ENCODE results near the gene CATSPERD. TPM values are rescaled to one million over a fixed set of nuclear protein-coding genes. Genes with fewer than 3 reads are reported as not detected.
A peak's percentile ranks its signal among the peaks of the same experiment; 100 is the strongest.

CATSPERD gene, protein sequence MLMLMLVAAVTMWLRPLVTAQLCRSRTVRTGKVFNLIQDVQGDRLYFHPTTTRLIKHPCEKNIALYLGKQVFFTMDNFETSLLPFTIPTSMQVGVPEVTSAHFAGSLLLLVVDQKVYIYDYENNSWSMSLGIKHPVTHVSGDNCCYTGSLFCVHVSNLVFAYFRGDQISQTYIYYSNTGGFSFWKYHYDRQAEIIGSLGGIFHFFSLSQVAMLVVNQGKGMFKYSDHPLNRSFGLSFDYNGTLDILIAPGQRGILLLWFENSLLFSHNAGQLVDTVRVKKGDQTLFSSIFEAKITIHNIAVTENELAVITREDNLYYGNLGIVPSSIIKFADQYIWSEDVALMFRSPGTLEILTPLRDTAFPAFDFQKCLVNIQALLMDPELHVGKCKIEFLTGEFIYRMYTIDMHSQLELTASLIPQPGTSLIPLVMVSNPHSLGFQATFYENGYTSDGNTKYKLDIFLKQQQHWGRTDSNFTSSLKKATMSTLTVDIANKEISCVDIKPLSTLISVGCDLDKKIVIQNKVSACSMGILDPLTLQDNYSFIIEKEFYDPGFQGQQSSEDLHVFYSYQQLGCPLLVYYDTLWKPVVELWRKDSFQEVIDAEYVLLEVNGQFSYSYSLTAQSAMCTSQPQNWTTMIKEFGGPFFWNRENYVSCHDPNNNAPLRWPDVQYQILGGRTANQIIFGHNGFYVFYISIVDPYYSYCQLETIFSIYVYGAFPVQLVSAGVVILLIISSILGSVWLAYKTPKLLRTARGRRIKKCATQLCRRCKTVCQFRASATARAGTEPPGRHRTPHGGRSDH
- not detected in 2 replicates for total RNA-seq

DNA sequence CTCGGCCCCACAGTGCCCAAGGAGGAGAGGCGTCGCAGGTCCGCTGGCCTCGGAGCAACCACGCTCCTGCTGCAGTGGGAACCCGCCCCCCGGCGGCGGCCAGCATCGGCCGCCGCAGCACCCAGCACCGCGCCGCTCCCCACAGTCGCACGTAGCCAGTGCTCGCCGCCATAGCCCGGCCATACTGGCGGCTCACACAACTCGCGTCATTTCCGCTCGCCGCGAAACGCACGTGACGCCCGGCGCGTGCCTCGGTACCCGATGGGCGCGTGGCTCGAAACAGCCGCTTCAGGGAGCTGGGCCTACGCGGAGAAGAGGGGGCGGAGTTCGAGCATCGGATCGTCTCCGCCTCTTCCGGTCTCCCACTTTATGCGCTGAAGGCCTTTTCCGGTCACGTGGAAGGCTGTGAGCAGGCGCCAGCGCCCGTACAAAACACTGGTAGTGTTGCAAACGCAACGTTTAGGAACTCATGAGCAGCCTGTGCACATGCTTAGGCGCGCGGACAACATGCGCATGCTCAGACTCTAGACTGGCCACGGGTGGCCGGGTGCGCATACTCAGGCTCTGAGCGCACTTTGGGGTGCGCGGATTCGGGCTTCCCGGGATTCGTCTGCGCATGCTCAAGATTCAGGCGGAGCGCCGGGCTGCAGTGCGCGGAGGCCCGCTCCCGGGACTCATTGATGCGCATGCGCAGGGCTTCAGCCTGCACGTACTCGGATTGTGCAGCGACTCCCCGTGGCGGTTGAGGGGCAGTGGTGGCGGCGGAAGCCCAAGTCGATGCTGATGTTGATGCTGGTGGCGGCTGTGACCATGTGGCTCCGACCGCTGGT is at the start of gene CATSPERD, which contains the start of gene LONP1:
Gene CATSPERD, plus strand, starts transcription at position 677 of the 830 bp plus-strand sequence. Its CDS starts 101 bp downstream, at position 778.
Gene LONP1, minus strand, starts transcription at position 186 of the 830 bp plus-strand sequence. Its CDS starts 14 bp downstream, at position 172.
- peak; percentile 93 for DNase-seq (ENCODE audit: low read depth, low spot score)

DNA sequence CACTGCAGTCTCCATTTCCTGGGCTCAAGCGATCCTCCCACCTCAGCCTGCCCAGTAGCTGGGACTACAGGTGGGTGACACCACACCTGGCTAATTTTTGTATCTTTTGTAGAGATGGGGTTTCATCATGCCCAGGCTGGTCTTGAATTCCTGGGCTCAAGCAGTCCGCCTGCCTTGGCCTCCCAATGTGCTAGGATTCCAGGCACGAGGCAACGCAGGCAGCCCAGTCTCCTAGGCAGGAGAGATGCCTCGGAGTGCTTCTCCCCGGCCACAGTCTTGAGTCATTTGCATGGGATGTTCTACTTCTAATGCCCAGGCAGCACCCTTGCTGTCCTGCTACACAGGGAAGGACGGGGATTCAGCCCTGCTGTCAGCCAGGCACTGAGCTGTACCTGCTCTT is 48.8 kb upstream of the CATSPERD start:
- DNase-seq (ENCODE audit: low read depth, low spot score), result no peak

DNA sequence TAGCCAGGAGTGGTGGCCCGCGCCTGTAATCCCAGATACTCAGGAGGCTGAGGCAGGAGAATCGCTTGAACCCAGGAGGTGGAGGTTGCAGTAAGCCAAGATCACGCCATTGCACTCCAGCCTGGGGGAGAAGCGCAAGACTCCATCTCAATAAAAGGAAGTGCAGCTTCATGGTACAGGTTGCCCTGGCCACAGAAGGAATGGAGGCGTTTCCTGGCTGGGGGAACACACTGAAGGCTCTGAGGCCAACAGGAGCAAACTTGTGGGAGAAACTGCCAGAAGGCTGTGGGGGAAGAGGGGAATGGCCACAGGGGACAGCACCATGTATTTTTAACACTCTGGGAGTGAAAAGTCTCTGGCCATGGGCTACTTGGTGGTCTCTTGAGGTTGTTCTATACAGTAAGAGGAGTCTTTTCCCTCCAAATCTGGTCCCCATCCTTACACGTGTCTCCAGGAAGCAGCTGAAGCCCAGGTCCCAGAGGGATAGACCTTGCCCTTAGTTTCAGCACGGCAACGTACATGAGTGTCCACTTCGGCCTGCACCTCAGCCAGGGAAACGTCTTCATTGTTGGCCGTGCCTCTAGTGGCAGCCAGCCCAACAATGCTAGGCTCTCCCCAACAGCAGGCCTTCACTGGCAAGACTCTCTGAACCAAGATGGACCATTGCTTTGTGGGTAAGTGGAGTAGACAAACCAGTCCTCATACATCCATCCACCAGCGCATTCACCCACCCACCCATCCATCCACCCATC is 47.6 kb upstream of the CATSPERD start:
- no peak for DNase-seq (ENCODE audit: low read depth, low spot score)

DNA sequence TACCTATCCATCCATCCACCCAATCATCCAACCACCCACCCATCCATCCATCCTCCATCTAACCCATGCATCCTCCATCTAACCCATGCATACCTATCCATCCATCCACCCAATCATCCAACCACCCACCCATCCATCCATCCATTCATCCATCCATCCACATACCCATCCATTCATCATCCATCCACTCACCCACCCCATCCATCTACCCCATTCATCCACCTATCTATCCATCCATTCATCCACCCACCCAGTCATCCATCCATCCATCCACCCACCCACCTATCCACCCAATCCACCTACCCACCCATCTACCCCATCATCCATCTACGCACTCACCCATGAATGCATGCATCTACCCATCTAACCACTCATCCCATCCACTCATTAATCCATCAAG is 46.7 kb upstream of the CATSPERD start:
- DNase-seq (ENCODE audit: low read depth, low spot score), result no peak

DNA sequence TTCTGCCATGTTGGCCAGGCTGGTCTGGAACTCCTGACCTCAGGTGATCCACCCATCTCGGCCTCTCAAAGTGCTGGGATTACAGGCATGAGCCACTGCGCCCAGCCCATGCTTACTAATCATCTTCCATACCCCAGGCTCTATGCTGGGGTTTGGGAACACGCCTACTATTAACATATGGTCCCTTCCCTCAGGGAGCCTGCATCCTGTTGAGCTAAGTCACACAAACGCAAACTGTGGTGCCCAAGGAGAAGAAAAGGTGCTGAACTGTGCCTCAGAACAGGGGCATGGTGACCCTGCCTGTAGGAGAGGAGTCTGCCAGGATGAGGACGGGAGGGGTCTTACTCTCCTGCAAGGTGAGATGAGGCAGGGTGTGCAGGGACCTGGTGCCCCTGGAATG is 45.7 kb upstream of the CATSPERD start:
- no peak for DNase-seq (ENCODE audit: low read depth, low spot score)

DNA sequence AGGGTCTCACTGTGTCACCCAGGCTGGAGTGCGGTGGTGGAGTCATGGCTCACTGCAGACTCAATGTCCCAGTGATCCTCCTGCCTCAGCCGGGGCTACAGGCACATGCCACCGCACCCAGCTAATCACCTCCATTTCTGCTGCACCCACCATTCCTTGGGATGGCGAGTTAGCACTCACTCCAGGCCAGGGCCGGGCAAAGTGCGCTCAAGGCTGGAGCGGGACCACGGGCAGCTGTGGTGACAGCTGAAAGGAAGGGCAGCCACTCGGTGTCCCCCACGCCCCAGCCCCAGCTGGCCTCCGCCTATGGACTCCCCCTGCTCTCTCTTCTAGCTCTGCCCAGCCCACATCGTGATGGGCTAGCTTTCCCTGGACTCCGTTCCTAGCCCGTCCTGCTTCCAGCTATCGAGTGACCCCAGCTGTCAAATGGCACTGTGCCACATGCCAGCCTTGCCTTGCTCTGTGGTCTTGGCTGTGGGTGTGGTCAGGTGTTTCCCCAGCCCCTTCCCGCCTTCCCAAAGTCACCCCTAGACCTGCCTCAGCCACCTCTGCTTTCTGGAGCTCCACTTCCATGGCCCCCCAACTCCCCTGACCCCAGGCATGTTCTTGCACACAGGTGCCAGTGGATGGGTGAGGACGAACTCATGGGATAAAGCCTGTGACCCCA is 44.2 kb upstream of the CATSPERD start:
- no peak for DNase-seq (ENCODE audit: low read depth, low spot score)

DNA sequence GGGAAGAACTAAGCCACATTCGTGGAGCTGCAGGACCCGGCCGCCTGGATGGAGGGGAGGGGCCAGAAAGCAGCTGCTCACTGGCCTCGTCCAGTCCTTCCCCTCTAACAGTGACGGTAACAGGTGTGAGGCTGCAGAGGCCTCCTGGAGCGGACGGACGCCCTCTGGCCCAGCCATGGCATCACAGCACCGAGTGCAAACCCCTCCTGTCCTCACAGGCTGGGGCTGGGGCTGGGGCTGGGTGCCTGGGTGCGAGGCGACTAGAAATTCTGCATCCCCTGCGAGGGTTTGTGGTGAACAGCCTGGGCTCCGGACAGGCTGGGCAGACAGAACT is 43.7 kb upstream of the CATSPERD start:
- no peak for DNase-seq (ENCODE audit: low read depth, low spot score)

DNA sequence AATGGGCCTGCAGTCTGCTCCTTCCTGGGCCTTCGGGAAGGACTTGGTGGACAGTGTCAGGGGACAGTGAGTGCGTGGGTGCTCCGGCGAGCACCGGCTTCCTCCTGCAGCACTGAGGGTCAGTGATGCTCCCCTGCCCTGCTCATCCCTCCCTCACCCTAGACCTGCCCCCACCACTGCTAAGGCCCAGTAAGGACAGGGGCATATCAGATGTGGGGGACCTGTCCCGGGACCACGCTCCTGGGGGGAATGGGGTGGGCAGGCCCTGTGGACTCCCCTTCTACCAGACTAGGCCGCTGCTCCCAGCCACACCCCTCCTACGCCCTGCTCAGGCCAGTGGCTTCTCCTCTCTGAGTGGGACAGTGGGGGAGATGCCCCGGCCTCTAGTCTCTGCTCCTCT is 43.3 kb upstream of the CATSPERD start:
- no peak for DNase-seq (ENCODE audit: low read depth, low spot score)

DNA sequence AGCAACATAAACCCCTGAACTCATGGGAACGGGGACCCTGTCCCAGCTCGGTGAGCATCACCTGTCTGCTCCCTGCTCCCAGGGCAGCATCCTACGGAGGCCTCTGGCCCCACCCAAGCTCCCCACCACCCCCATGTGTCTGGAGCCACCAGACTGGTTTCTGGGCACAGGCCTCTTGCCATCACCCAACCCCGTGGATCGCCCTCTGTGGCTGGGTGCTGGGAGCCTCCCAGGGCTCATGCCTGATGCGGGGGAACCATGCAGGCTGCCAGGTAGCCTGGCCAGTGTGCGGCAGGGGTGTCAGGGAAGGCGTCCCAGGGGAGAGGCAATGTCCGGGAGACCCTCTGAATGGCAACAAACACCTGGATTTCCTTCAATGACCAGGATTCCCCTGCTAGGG is 42.9 kb upstream of the CATSPERD start:
- no peak for DNase-seq (ENCODE audit: low read depth, low spot score)

DNA sequence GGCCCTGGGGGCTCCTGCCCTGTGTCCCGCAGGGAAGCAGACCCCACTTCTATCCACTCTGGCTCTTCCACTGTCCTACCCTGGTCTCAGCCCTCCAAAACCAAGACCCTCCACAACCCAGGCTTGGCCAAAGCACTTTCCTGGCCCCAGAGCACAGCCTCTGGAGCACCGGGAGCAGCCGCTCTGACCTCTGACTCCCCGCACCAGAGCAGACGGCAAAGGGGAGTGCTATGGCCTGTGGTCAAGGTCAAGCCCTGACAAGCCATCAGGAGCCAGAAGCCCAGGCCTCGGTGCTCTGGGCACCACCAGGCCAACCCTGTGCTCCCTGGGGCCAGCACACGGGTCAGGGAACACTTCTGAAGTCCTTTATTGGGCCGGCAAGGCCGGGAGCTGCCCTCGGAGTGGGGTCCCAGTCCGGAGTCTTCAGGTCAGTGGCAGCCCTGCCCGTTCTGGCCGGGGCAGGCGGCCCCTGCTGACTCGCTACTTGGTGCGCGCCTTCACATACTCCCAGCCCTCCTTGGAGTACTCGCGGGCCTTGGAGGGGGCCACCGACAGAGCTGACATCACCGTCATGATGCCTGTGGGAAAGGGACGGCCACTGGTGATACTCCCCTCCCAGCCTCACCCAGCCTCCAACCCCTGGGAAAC is 42.2 kb upstream of the CATSPERD start:
- DNase-seq (ENCODE audit: low read depth, low spot score), result no peak

DNA sequence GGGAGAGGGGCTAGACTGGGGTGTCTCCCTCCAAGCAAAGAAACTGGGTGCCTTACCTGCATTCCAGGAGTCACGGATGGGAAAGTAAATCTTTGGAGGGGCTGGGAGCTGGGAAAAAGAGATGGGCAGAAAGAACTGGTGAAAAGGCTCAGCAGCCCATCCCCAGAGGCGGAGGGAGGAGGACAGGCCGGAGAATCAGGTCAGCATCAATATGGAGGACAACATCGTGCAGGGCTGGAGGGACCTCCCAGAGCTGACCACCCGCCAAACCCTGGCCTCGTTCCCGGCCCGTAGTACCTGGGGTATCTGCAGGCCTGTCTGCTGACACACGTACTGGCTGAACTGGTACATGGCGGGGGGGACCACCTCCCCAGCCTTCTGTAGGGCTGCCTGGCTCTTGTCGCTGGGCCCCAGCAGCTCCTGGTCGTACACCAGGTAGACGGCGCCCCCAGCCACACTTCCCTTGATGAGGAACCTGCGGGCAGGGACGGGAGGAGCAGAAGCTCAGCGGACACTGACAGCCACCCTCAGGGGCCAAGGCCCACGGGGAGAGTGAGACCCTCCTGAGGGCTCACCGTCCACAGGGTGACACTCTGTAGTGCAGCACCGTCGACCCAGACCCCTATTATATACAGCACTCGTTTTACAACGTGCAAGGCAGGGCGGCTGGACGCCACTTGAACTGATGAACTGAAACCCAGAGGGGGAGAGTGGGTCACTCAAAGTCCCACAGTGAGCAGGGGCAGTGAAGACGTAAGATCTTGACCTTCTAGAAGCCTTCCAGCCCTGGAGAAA is 41.0 kb upstream of the CATSPERD start:
- DNase-seq (ENCODE audit: low read depth, low spot score), result no peak

DNA sequence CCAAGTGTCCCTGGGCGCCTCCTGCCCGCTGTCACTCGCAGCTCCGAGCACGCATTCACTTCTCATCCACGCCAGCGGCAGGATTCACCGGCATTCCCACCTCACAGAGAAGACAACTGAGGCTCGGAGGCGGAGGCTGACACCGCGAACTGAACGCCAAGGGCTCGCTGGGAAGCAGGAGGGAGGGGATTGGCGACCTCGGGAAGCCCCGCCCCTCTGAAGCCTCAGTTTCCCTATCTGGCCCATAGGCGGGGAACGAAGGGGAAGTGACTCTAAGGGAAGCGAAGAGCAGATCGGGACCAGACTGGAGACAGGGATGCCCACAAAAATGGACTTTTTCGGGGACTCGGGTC is 40.4 kb upstream of the CATSPERD start:
- DNase-seq (ENCODE audit: low read depth, low spot score), result no peak

DNA sequence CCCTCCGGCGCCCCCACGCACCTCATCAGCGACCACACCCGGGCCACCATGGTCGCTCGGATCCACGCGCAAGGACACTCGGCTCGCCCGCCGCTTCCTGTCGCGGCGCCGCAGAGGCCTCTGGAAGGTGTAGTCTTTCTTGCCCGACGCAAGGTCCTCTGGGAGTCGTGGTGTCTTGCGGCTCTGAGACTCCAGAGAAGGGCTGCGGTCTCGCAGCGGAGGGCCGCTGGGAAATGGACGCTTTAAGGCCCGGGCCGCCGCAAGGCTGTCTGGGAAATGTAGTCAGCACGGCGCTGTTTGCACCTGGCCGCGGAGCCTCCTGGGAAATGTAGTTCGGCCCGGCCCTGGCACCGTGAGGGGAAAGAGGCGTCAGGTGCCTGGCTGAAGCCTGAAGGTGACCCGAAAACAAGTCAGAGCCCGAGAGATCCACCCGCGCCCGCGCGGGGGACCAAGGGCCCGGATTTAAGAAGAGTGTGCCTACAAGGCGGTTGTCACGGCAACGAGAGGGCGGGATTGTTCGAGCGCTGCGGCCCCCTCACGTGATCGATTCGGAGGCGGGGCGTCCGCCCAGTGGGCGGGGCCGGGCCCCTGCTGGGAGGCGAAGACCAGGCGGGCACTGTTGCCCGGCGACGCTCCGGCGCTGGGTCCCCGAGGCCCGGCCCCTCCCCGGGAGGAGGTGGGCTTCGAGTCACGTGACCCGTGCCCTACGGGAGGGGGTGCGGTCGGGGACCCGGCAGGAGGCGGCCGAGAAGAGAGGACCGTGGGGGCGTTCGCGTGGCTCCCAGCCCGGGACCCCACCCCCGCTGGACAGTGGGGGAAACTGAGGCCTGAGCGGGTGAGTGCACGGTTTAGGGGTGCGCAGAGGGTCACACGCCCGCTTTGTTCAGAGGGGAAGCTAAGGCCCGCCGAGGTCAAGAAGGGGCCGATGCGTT is 39.7 kb upstream of the CATSPERD start, which contains the start of the genes HSD11B1L and MICOS13:
Gene HSD11B1L, plus strand, starts transcription at position 591 of the 932 bp plus-strand sequence. CDS start 3,806 bp downstream, outside the sequence.
Gene MICOS13, minus strand, starts transcription at position 80 of the 932 bp plus-strand sequence. Its CDS starts 30 bp downstream, at position 50.
- peak; percentile 95 for DNase-seq (ENCODE audit: low read depth, low spot score)

DNA sequence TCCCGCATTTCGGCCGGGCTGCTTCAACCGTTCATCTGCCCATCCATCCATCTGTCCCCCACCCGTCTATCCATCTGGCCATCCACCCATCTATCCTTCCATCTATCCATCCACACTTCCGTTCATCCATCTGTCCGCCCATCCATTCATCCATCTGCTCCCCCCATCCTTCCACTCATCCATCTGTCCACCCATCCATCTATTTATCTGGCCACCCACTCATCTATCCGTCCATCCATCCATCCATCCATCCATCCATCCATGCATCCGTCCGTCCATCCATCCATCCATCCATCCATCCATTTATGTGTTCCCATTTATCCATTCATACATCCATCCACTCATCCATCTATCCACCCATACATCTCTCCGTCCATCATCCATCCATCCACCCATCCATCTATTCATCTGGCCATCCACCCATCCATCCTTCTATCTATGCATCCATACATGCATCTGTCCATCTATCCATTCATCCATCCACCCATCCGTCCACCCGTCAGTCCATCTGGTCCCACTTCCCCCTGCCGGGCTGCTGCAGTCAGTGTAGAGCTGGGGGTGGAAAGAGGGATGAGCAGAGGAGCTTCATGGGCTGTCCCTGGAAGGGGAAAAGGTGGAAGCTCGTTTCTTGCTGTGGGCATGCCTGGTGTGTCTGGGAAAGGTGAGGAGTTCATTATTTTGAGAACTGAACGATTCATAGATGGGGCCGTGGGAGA is 38.9 kb upstream of the CATSPERD start:
- no peak for DNase-seq (ENCODE audit: low read depth, low spot score)

DNA sequence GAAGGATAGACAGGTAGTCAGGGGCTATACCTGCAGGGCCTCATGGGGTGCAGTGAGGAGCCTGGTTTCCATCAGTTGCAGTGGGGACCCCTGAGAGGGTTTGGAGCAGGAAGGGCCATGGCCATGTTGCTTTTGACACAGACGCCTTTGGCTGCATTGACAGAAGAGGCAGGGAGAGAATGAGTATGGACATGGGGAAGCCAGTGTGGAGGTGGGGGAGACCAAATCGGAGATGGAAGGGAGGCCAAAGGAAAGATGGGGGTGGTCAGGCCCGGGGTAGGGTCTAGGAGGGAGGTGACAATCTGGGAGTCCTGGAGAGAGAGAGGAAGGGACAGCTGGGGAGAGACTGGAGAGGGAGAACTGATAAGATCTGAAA is 38.3 kb upstream of the CATSPERD start:
- DNase-seq (ENCODE audit: low read depth, low spot score), result no peak

DNA sequence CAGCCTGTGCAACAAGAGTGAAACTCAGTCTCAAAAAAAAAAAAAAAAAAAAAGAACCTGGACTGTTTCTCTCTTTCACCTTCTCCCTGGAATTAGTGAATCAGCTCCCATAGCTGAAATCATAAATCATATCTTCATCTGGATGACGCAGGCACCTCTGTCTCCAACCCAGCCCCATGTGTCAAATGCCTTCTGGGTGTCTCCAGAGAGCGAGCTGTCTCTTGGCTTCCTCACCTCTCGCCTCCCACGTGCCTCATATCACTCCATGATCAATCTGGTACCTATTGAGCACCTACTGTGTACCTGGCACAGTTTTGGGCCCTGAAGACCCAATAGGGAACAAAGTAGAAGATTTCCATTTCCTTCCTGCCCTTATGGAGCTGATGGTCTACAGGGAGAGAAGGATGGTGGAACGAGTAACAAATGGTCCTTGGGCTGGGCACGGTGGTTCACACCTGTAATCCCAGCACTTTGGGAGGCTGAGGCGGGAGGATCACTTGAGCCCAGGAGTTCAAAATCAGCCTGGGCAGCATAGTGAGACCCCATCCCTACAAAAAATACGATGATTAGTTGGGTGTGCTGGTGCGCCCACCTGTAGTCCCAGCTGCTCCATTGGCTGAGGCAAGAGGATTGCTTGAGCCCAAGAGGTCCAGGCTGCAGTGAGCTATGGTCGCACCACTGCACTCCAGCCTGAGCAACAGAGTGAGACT is 37.1 kb upstream of the CATSPERD start:
- no peak for DNase-seq (ENCODE audit: low read depth, low spot score)
